GM21723 (cell line): ENCODE measurements around the gene RBL2.
"Not testable (repeated sequence)": the region's sequence is repeated elsewhere in the genome, so short reads cannot be mapped to it uniquely, and the experiment has no call there.

Source experiments
- ATAC-seq: cut with Tn5 transposase; IDR thresholded peaks from one replicate; pipeline ENCODE4 v1.9.1; 2021; ENCODE audit warnings: mild to moderate bottlenecking, moderate library complexity; ENCODE audit not compliant: unreplicated experiment

Gene RBL2

DNA sequence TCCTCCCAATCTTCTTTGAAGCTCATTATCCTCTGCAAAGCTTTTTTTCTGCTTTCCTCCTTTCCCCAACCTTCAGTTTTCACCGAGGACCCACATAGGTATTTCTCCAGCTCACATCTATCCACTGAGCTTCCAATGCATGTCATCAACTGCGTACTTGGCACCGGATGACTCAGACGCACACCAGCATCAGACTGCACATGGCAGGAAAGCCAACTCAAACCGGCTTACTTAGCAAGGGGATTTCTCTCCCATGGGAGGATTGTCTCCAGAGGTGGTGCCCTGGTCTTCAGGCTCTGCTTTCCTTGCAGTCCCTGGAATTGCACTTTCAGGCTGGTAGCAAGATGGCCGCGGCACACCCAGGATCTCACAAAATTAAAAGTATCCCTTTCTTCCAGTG lies 70.4 kb downstream of the RBL2 start:
- ATAC-seq = no peak

GRCh38 chr16:53506254-53506653 lies 72.0 kb downstream of the RBL2 start:
- ATAC-seq = no peak

DNA sequence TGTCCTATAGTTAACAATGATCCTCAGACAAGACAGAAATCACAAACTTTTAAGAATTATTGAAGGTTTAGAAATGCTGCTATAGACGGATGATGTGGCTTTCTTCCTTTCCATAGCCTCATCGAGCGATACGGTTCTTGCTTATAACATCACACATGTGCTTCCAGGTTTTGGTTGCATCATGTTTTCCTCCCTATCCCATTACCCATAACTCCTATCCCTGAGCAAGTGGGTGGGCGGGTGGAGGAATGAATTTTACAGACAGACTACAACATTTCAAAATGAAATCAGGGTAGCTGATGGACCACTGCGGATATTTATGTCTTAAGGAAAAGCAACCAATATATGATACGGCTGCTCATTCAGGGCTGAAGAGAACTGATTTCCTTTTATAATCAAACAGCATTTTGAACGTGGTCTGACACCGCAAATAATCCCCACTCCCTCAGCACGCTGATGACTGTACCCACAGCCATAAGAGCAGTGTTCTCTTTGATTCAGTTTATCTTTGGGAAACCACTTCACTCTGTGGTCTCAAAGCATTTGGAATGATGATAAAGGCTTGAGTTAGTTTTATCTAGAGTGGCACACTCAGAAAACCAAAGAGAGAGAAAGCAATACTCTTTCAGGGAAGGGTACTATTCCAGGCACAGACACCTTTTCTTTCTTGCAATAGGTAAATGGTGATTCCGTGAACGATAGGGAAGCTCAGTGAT lies 73.4 kb downstream of the RBL2 start:
- no peak for ATAC-seq

- ATAC-seq = peak; percentile 58
Observed at GRCh38 chr16:53509906-53510703, 75.8 kb downstream of the RBL2 start.

DNA sequence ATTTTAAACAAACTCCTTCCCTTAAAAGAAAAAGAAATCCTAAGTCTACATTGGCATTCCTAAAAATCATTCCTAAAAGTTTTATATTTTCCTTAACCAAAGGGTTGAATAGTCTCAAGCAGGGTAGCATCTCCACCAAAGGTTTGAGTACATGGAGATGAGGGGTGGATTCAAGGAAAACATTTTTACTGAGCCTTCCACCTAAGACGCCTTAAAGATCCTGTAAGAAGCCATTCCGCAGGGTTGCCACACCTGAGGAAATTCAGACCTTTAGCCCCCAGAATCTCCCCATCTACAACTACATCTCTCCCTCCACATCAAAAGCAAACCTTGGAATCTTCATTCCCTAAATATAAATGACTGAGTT lies 76.4 kb downstream of the RBL2 start:
- no peak for ATAC-seq

DNA sequence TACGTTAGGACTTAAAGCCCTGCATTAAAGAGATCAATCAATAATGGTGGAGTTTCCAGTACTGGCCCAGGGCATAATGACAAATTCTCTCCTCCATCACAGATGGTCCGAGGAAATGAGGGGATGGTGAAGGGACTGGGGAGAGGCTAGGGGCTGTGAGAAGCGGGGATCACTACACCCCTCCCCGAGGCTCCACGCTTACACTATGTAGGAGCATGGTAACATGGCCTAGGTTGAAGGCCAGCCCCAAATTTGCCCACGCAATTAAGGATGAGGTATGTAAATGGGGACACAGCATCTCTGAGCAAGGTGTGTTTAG lies 76.8 kb downstream of the RBL2 start:
- ATAC-seq = no peak

DNA sequence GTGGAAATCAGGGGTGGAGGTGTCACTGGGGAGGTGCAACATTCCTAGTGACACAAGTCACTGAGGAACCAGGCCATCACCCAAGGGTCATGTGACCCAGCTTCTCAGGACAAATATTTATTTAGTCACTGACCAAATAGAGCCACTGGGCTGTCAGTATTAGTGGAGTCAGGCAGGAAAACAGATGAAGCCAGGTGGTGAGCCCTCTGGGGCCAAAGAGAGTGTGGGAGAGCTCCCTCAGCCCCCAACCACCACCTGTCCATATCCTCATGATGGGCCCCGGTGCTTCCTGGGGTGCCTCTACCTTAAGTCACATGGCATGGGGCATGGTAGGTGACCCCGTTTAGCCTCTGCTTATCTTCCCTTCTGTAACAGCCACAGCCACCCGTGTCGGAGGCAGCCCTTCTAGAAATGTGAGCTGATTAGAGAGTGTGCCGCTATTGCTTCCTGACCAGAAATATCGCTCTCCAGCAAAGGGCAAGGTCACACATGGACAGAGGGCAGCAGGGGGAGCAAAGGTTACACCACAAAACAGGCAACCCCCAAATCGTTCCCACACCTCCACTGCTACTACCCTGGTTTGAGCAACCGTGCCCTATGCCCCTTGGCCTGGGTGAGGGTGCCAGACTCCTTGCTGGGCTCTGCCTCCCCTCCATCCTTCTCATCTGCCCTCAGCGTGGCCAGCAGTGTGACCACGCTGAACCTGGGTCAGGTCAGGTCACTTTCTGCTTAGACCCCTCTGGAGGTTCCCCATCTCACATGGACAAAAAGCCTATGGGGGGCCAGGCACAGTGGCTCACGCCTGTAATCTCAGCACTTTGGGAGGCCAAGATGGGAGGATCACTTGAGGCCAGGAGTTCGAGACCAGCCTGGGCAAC lies 77.4 kb downstream of the RBL2 start:
- ATAC-seq = no peak

DNA sequence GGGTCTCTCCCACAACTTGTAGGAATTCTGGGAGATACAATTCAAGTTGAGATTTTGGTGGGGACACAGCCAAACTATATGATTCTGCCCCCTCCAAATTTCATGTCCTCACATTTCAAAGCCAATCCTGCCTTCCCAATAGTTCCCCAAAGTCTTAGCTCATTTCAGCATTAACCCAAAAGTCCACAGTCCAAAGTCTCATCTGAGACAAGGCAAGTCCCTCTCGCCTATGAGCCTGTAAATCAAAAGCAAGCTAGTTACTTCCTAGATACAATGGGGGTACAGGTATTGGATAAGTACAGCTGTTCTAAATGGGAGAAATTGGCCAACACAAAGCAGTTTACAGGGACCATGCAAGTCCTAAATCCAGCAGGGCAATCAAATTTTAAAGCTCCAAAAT lies 78.5 kb downstream of the RBL2 start:
- ATAC-seq = not testable (repeated sequence)

DNA sequence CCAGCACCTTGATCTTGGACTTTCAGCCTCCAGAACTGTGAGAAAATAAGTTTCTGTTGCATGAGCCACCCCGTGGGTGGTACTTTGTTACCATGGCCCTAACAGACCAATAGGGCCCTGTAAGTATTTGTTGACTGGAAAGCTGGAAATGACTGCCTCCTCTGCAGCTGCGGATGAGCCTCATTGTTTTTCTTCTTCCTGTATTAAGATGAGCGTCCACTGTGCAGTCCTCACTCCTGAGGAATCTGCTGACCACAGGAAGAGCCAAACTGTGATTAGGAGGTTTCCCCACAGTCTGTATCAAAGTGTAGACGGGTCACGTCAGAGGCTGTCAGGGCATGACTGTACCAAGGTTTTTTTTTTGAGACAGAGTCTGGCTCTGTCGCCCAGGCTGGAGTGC lies 81.0 kb downstream of the RBL2 start:
- ATAC-seq = no peak

DNA sequence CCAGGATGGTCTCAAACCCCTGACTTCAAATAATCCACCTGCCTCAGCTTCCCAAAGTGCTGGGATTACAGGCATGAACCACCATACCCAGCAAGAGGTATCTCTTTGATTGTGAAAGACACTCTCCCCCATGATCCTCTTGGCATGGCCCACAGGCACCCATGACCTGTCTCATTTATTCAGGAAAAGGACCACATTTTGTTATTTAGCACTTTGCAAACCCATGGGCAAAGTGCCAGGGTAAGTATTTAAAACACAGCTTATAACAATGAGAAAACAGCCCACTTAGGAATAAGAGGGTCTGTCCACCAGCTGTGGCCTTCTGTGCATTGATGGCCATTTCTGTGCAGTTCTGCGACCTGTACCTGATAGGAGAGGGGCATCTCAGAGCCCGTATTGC lies 81.5 kb downstream of the RBL2 start:
- no peak for ATAC-seq

GRCh38 chr16:53517851-53518250 lies 83.6 kb downstream of the RBL2 start:
- ATAC-seq = no peak

DNA sequence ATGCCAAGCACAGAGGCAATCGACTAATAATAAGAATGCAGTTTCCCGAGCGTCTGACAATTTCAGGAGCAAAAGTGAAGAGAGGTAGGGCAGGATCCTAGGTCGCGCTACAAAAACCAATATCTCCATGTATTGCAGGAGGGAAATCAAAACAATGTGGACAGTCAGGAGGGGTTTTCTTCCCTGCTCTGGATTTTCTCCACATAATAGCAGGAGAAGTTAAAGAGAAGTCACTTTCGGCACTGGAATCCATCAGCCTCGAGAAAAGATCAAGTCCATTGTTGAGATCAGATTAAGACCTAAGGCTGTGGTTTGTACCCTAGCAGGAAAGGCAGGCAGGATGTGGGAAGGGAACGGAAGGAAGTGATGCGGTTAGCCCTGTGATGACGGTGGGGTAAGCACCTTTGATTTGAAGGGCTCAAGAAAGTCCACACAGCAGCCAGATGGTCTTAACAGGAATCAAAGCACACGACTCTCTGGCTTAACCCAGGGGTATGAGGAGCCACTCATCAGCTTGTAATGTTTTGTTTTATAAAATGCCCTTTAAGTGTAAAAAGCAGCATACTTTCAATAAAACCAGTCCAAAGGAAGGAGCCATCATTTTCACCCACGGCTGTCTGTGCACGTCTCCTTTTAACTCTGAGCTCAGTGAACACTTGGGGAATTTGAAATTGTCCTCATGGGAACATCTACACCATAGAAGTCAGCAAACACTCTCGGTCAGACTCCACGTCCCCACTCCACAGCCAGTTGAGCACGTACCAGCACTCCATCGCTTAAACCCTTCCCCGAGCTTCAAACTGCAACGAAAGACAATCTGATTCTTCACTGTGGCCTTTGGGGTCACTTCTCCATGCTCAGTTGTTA lies 84.5 kb downstream of the RBL2 start:
- peak; percentile 98 for ATAC-seq

DNA sequence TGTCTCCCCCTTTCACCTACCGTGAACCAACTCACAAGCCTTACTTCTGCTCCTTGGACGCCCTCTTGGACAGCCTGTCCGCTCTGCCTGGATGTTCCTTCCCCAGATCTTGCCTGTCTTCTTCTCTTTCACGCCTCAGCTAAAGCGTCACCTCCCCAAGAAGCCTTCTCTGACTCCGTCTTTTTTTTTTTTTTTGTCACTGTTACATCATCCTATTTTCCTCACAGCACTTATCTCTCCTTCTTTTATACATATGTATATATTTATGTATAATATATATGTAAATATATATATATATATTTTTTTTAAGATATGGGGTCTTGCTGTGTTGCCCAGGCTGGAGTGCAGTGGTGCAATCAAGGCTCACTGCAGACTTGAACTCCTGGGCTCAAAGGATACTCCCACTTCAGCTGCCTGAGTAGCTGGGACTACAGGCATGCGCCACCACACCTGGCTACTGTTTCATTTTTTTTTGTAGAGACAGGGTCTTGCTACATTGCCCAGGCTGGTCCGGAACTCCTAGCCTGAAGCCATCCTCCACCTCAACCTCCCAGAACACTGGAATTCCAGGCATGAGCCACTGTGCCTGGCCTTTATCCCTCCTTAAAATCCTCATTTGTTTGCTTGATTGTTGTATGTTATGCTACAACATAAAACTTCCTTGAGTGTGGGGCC lies 85.3 kb downstream of the RBL2 start:
- ATAC-seq = no peak

GRCh38 chr16:53523126-53523804 lies 89.0 kb downstream of the RBL2 start:
- no peak for ATAC-seq

GRCh38 chr16:53523971-53524548 lies 89.8 kb downstream of the RBL2 start:
- no peak for ATAC-seq

DNA sequence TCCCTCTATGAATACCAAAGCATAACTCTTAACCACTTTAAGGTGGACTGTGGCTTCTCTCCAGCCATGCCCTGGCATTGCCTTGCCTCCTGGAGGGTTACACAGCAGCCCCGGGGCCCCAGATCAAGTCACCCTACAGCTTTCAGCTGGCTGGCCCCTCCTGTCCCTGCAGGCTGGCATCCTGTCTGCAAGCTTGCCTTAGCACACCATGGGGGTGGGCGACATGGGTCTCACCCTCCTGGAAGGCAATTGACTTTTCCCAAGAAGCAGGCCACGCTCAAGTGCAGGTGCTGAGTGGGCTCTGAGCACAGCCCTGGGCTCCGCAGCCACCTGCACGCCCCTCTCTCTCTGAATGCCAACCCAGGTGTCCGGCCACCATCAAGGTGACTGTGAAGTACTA lies 94.5 kb downstream of the RBL2 start:
- no peak for ATAC-seq

GRCh38 chr16:53529513-53529912 lies 95.2 kb downstream of the RBL2 start:
- ATAC-seq = no peak

DNA sequence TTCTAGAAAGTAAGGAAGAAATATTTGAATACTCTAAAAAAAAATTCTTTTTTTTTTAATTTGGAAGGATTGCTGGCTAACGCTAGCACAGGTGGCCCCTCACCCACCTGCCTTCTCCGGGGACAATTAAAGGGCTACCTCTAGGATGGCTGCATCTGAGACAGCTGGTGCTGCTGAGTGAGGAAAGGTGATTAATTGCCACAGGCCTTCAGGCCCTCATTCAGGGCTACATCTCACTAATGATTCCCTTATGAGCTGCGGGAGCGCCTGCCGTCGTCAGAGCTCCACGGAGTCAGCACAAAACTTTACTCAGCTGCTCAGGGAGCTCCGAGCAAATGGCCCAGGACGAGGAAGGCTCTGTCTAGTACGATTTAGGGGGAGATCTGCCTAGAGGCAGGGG lies 95.8 kb downstream of the RBL2 start:
- no peak for ATAC-seq

DNA sequence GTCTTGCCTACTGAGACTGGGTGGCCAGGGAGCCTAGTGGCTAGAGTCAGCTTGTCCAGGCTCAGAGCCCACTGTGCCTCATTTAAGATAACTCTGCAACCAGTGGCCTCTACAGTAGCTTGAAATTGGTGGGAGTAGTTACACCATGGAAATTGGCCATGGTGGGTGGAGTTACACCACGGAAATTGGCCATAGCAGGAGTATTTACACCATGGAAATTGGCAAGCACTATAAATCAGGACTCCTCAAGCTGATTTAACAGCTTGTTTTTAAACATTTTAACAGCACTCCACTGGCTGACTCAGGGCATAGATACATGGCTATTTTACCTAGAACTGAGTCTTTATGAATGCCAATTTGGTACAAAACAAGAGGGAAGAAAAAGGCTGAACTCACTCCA lies 96.5 kb downstream of the RBL2 start:
- ATAC-seq = no peak
